Uterus (tissue), 2 donors: ENCODE data around the gene KLHL41.
"Not testable (repeated sequence)": the region's sequence is repeated elsewhere in the genome, so short reads cannot be mapped to it uniquely, and the experiment has no call there.

Experiments
- CTCF ChIP-seq, 4 experiments: fragments of 200-600 bp in 2 of 4; fragments of 450-650 bp in 2 of 4; sonication (generic) in 2 of 4; IDR thresholded peaks; one replicate each; pipeline ENCODE4 v1.5.1; 2016 to 2019; ENCODE audit warnings: antibody characterized with exemption in 4 of 4, mild to moderate bottlenecking in 2 of 4, moderate library complexity in 1 of 4
- POLR2A ChIP-seq, 2 donors: fragments of 450-650 bp; IDR thresholded peaks; one replicate each; pipeline ENCODE4 v1.6.1; 2016; ENCODE audit warnings: antibody characterized with exemption in 2 of 2, mild to moderate bottlenecking in 1 of 2, moderate library complexity in 1 of 2

- not testable (repeated sequence) for TF ChIP-seq POLR2A, CTCF (IDR thresholded peaks at IDR 0.05)
Observed at GRCh38 chr2:169514758-169515157, 5.3 kb downstream of the KLHL41 start.
